NCI-H2196 treated with DMSO at 0.1 percent for 48 hours (cell line): ENCODE measurements around the gene IL2RA.
"Not testable (repeated sequence)": the region's sequence is repeated elsewhere in the genome, so short reads cannot be mapped to it uniquely, and the experiment has no call there.

Experiments used
- DNase-seq: peaks from one replicate; lab custom pipeline; 2025; ENCODE audit not compliant: unreplicated experiment; lab: John Stamatoyannopoulos, UW

IL2RA gene

DNA sequence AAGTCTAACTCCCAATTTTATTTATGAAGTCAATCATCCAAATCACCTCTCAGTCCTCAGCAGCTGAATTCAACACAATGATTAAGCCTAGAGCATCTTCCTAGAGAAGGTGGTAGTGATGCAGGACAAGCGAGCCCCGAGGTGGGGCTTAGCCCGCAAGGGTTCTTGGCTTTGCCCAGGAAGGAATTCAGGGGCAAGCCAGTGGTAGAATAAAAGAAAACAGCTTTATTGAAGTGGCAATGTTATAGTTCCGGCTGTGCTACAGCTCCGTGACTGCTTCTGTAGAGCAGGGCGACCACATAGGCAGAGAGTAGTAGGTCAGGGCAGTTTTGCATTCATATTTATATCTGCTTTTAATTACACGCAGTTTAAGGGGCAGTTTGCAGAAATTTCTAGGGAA is 18.1 kb downstream of the IL2RA start:
- no peak for DNase-seq

DNA sequence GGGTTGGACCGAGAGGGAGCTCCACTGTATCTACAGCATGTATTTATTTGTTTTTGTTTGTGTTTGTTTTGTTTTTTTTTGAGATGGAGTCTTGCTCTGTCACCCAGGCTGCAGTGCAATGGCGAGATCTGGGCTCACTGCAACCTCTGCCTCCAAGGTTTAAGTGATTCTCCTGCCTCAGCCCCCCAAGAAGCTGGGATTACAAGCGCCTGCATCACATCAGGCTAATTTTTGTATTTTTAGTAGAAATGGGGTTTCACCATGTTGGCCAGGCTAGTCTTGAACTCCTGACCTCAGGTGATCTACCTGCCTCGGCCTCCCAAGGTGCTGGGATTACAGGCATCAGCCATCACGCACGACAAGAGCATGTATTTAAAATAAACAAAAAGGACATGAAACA is 18.8 kb downstream of the IL2RA start:
- not testable (repeated sequence) for DNase-seq

DNA sequence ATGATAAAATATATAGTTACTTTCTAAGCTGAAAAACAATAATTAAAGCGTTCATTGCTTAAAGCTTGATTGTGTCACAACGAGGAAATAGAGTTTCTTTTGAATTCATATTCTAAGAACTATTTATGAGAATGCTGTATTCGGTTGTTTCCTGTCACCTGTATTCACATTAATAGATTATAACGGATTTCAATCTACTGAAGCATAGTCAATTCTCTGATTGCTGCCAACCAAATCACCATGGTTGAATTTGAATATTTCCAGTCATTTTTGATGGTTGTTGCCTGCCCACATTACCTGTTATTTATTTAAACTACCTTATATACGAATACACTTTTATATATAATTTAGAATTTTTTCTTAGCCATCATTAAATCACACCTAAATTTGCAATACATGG is 22.0 kb downstream of the IL2RA start:
- no peak for DNase-seq

DNA sequence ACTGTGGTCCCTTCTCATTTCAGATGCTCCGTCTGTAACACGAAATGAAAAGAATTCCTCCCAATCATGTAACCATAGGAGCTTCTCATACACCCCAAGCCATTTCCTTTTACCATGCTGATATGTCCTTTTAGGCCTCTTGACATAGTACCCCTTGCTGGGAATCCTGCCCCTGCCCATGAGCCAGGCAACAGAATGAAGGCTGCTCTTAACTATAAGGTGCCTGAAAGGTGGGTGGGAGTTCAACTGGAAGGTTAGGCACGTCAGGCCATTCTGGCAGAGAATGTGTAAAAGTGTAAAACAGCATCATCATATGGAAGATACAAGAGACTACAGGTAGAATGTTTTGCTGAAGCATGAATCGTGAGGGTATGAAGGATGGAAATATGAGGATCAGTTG is 22.5 kb downstream of the IL2RA start:
- DNase-seq = no peak

DNA sequence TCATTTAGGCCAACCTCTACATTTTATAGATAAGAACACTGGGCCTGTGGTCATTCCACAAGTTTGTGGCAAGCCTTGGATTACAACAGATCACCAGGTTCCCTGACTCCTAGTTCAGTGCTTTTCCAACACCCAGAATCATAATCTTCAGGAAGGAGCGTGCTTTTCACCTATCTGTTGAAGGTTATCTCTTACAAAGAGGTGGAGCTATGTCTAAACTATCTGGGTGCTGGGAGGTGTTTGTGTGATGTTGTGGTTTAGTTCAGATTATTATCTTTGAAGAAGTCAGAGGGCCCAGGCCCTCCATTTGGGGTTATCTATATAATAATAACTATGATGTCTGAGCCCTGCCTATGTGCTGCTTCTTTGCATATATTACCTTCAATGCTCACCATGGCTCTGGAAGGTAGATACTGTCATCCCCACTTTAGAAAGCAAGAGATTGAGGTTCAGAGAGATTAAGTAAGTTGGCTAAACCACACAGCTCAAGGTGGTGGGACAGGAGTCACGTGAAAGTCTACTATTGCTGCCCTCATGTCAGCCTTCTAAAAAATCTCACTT is 24.0 kb downstream of the IL2RA start:
- DNase-seq = no peak

DNA sequence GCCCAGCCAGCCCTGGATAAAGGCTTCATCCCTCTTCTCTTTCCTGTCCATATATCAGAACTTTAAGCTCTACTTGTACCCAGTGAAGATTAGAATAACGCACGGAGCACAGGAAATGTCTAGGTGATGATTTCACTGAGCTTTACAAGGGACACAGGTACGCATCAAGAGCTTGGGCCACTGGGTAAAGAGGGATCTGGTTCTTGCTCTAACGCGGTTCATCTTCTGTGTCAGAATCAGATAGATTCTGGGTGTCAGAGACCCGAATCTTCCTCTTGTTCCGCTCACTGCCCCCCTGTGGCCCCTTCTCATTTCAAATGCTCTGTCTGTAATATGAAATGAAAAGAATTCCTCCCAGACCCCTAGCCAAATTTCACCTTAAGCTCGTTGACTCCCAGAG is 24.7 kb downstream of the IL2RA start:
- DNase-seq = no peak

DNA sequence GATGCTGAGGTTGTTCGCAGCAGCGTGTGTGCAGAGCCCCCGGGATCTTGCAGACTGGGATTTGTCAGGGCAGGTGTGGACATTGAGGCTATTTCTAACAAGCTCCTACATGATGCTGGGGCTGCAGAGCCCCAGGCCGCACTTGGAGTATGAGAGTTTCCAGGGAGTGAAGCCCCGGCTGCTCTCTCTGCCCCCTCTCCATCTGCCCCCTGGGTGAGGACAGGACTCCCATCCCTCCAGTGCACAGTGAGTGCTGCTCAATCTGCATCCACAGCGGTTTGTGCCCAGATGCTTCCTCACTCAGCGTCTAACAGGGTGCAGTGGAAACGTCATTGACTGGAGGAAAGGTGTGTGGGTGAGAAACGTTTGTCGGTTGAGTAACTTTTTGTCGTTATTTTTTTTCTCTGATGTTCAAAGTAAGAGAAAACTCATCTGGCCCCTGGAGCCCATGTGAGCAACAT is 25.3 kb downstream of the IL2RA start:
- DNase-seq = no peak

DNA sequence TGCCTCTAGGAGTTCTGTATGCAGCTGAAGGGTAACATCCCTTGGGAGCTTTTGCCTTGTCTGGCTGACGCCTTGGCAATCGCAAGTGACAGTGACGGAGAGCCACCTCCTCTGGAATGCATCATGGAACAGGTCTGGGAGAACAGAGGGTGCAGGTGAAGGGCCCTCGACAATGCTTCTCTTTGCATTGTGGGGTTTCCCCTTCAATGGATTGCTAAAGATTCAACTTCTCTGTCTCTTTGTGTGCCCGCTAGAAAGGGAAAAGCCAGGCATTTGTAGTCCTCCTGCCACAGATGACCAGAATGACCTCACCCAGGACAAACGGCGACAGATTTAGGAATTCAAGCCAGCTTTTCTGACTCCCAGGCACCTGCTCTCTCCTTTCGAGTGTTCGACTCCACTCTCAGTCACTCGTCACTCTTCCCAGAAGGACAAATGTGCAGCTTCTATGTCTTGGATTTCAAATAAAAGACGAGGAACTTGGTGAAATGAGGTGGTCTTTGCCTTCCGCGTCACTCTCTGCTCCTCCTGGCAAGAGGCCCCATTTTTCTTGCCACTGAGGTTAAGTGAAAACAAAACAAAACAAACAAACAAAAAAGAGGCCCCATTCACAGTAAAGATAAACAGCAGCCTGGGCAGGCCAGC is 26.1 kb downstream of the IL2RA start:
- DNase-seq = no peak

DNA sequence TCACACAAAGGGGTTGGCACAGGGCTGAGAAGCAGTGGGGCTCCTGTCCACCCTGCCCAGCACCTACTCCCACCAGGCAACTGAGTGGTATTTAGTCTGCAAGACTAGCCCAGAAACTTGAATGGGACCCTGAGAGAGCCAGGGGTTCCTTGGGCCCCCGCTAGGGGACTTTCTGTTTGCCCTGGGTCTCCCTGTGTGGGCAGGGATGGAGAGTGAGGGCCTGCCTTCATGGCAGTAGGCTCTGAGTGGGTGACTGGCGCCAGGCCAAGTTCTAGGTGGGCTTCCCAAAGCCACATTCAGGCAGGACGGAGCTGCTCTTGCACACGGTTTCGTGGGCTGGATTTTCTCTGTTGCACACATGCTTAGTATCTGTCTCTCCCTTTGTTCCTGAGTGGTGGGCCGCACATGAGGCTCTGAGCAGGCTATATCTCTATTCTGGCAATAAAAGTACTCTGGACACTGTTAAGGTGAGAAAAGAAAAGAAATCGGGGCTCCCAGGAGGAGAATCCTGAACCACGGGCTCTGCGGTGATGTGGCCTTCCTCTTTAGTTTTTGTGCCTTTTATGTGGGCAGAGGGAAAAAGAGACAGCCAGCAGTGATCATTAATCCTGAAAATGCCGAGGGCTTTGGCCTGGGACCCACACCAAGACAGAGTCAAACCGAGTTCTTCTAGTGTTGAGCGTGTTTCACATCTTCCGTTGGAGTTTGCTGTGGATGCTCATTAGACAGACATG is 26.9 kb downstream of the IL2RA start:
- no peak for DNase-seq

DNA sequence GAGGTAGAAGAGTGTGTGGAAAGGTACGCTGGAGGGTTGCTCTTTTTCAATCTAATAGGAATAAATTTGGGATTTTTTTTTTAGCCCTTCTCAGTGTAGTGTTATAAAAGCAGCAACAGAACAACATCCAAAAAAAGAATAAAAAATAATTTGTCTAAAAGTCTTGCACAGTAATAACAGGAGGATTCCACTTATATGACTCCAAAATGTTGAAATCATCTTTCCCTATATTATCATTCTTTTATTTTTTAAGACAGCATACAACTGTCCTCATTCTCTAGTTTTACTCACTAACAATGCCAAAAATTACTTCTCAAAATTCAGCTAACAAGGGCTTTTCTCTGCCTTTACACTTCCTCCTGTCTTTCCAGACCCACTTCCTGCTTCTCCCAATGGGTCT is 27.8 kb downstream of the IL2RA start:
- DNase-seq = no peak

DNA sequence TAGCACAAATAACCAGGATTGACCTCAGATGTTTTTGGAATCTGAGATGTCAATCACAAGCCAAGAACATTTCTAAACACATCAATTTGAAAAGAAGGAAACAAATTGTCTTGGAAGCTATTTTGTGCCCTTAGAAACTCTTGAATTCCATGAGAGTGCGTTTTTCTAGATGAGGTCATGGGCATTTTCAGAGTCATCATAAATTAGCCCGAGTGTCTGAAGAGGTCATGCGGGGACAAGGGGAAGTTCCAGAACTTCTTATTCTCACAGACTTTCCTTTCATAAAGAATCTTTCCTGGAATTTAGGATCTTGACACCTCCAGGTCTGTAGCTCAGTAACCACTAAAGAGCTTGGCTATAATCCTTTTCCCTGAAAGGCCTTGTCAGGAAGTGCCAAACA is 28.2 kb downstream of the IL2RA start:
- DNase-seq = no peak

DNA sequence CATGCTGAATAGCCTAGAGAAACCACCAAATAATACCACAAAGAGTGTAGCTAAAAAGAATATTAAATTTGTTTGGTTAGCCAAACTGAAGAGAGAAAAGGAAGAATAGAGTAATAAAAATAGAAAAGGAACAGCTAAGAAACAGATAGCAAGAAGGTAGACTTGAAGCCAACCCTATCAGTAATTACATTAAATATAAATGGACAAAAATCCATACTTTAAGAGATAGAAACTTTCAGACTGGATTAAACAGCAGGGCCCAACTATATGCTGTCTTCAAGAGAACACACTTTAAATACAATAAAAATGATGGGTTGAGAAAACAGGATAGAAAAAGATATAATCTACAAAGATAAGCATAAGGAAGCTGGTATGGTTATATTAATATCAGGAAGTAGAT is 31.2 kb downstream of the IL2RA start:
- DNase-seq = no peak

DNA sequence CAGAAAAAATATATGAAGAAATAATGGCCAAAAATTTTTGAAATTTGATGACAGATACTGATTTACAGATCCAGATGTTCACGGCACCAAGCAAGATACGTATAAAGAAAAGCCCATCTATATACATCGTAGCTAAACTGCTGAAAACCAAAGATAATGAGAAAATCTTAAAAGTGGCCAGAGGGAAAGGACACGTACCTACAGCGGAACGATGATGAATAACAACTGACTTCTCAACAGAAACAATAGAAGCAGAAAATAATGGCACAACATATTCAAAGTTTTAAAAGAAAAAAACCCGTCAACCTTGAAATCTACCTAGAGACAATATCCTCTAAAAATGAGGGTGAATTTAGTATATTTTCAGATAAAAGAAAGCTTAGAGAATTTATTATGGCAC is 31.9 kb downstream of the IL2RA start:
- DNase-seq = no peak

DNA sequence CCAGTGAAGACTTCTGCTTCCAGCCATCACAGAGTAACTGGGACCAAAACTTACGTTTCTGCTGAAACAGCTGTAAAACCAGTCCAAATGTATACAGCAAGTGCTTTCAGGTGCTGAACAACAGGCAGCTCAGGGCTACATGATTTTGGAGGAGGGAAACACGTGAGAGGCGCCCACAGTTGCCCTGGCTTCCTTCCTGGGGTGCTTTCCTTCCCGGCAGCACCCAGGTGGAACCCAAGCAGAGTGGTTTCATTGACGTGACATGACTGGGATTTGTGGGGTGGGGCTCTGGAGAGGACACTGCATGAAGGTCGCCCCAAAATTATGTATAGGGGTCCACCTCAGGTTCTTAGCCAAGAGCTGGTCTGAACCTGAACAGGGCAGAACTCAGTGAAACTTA is 34.2 kb downstream of the IL2RA start:
- no peak for DNase-seq

DNA sequence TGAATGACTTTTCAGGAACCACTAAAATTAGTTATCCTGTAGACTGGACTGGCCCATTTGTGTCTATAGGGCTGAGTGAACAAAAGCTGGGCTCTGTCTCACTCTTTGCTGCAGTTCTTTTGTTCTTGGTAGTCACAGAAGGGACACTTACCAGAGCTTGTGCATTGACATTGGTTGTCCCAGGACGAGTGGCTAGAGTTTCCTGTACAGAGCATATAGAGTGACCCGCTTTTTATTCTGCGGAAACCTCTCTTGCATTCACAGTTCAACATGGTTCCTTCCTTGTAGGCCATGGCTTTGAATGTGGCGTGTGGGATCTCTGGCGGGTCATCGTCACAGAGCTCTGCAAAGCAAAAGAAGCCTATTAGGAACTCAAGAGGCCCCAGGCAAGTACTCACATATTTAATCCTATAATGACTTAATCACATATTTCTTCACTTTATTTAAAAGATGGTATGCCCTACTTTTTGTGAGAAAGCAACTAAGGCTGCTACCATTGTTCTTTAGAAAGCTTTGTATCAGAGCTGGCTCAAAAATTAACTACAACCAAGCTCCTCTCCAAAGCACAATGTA is 36.4 kb downstream of the IL2RA start:
- no peak for DNase-seq

DNA sequence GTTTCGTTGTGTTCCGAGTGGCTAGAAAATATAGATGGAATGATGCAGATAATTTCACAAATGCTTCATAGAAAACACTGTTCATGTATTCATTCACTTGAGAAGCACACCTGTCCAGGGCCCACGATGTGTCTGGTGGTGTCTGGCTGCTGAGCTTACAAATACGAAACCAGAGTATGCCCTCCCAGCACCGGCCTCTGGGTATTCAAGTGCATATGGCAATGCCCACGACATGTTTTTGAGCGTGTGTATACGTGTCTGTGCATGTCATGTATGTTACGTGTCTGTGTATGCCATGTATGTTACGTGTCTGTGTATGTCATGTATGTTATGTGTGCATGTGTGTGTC is 37.9 kb downstream of the IL2RA start:
- DNase-seq = no peak

DNA sequence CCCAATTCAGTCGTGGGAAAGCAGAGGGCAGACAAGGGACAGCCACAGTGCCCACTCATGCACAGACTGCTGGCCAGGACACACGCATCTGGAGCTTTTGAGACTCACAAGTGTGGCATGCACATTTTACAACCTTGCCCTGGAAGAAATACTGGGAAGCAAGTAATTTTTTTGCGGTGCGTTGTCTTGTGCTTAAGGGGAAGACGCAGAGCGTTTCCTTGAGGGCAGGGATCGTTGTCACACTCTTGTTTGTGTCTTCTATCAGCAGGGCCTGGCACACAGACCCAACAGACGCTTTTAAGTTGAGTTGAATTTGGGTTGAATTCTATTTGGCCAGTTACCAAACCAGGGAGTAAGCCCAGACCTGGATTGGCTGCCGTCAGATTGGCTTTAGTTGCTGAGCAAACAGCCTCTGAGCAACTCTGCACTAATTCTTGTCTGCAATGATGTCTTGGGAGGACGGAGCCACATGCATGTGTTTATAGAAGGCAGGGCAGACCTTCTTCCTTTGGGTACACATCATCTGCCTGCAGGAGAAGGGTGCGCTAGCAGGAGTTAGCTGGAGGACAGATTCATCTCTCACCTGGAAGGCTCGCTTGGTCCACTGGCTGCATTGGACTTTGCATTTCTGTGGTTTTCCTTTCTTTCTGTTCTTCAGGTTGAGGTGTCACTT is 38.4 kb downstream of the IL2RA start:
- DNase-seq = no peak

DNA sequence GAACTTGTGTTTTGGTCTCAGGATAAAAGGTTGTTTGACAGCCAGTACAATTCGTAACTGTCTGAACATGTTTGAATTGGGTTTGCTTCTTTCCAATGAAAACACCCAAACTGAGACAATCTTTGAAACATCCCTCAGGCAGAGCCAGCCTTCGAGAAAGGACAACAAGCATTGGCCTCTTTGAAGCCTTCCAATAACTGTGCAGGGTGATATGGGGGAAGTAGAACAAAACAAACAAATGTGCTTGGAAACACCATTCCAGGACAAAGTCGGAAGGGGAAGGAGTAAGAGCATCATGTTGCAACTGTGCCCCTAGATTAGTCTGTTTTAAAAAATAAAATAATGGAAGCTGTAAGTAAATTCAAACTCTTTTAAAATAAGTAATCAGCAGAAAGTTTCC is 39.5 kb downstream of the IL2RA start:
- no peak for DNase-seq

DNA sequence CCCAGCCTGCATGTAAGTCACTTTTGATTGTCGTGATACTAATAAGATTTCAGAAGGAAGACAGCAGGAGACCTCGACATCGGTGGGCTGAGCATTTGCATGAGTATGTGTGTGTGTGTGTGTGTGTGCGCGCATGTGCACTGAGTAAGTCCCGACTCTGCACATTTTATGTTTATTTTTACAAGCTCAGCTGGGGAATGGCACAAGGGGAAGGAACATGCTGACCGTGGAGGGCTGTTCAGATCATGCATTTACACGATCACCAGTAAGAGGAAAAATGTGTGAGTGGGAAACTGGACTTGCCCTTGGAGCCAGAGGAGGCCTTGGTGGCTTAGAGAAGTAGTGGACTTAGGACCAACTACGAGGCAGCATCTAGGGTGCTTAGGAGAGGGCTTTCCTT is 41.3 kb downstream of the IL2RA start:
- DNase-seq = no peak

DNA sequence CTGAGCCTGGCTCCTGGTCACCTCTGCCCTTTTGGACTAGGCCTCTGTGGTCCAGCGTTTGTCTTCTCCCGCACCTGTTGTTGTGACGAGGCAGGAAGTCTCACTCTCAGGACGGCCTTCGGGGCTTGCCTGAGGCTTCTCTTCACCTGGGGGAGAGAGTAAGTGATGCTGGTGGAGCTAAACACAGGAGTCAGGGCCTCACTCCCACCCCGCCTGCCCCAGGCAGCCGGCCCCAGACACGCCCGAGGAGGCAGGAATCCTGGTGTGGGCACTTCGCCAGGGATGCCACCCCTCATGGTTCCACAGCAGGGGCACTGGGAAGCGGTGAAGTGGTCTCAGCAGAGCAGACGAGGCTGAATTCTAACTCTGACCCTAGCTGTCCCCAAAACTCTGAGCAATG is 42.4 kb downstream of the IL2RA start:
- DNase-seq = no peak

DNA sequence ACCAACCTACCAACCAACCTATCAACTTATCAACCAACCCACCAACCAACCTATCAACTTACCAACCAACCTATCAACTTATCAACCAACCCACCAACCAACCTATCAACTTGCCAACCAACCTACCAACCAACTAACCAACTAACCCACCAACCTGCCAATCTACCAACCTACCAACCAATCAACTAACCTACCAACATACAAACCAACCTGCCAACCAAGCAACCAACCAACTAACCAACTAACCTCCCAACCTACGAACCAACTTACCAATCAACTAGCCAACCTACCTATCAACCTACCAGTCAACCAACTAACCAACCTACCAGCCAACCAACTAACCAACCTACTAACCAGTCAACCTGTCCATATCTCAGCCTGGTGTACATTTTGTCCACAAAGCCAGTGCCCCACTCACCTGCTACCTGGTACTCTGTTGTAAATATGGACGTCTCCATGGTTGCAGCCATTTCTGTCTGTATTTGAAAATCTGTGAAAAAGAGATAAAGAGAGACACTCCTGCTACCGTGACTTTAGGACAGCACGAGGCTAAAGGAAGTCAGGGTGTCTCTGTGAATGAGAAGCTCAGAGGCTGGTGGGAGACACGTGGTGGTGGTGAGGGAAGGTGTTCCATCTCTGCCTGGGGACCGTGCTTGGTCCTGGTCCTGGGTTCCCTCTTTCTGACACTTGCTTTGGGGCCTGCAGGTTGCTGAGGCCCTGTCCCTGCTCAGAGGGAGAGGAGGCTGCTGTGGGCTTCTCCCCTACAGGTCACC is 43.0 kb downstream of the IL2RA start:
- DNase-seq = no peak
